ENCODE results near the gene MT1H.
"Not testable (repeated sequence)": the region's sequence is repeated elsewhere in the genome, so short reads cannot be mapped to it uniquely, and the experiment has no call there.

The MT1H gene

GRCh38 chr16:56669005-56669839, at the start of gene MT1H:
TSS of gene MT1H (plus strand) at chr16:56669814. CDS start at chr16:56669885, 71 bp downstream.
- no peak for DNase-seq

GRCh38 chr16:56620339-56620897, 49.2 kb upstream of the MT1H start:
- DNase-seq = no peak

GRCh38 chr16:56621665-56622445, 47.8 kb upstream of the MT1H start:
- DNase-seq = not testable (repeated sequence)

- not testable (repeated sequence) for DNase-seq
These were observed 46.4 kb upstream of the MT1H start for GRCh38 chr16:56623184-56623583.

GRCh38 chr16:56623637-56624036, 46.0 kb upstream of the MT1H start:
- DNase-seq = no peak

GRCh38 chr16:56625140-56625942, 44.3 kb upstream of the MT1H start, which contains the start of gene MT1E:
TSS of gene MT1E (plus strand) at chr16:56625781. CDS start at chr16:56625852, 71 bp downstream.
- no peak for DNase-seq

- DNase-seq = no peak
These were observed 43.5 kb upstream of the MT1H start for GRCh38 chr16:56625943-56626654.

- no peak for DNase-seq
These were observed 42.9 kb upstream of the MT1H start for GRCh38 chr16:56626685-56627084.

- no peak for DNase-seq
These were observed 40.9 kb upstream of the MT1H start for GRCh38 chr16:56628486-56629350.

GRCh38 chr16:56629531-56629930, 40.1 kb upstream of the MT1H start:
- DNase-seq = no peak

GRCh38 chr16:56630134-56630533, 39.5 kb upstream of the MT1H start:
- DNase-seq = no peak

GRCh38 chr16:56631197-56631596, 38.4 kb upstream of the MT1H start:
- DNase-seq = no peak

- DNase-seq = no peak
These were observed 37.8 kb upstream of the MT1H start for GRCh38 chr16:56631832-56632155.

- no peak for DNase-seq
These were observed 37.3 kb upstream of the MT1H start, which contains the start of gene MT1M for GRCh38 chr16:56632156-56632847. TSS of gene MT1M (plus strand) at chr16:56632659. CDS start at chr16:56632732, 73 bp downstream.

- DNase-seq = no peak
These were observed 36.7 kb upstream of the MT1H start for GRCh38 chr16:56632848-56633365.

- no peak for DNase-seq
These were observed 36.1 kb upstream of the MT1H start for GRCh38 chr16:56633535-56633934.

GRCh38 chr16:56634715-56635440, 34.7 kb upstream of the MT1H start:
- DNase-seq = no peak

- no peak for DNase-seq
These were observed 34.1 kb upstream of the MT1H start for GRCh38 chr16:56635441-56635967.
